SU-DHL-6 (cell line): ENCODE data around the gene ITPR2.

Experiments used
- H2AFZ ChIP-seq: fragments of 200-600 bp; sonication (generic); 2 replicates; pipeline ENCODE4 v1.6.1; 2014; ENCODE audit warnings: low read depth, mild to moderate bottlenecking, moderate library complexity, mixed read lengths, antibody characterized with exemption, low read length; ENCODE audit not compliant: severe bottlenecking
- H3F3A ChIP-seq: fragments of 200-600 bp; shearing (Covaris generic); 2 replicates; pipeline ENCODE4 v1.6.0; 2016; ENCODE audit warnings: antibody characterized with exemption, mild to moderate bottlenecking; ENCODE audit not compliant: insufficient read depth
- H3K27ac ChIP-seq: fragments of 200-600 bp; sonication (generic); 2 replicates; pipeline ENCODE4 v1.5.1; 2016; ENCODE audit warnings: low read depth, mild to moderate bottlenecking, low read length, moderate library complexity, mixed read lengths
- H3K27me3 ChIP-seq: fragments of 200-600 bp; sonication (generic), shearing (Covaris generic); 2 replicates; pipeline ENCODE4 v1.6.0; 2014; ENCODE audit warnings: mild to moderate bottlenecking, low read length
- H3K36me3 ChIP-seq: fragments of 200-600 bp; sonication (generic); 2 replicates; pipeline ENCODE4 v1.6.1; 2014; ENCODE audit warnings: mild to moderate bottlenecking, low read length, mixed read lengths
- H3K4me2 ChIP-seq: fragments of 300-600, 200-600 bp; shearing (Covaris generic), sonication (generic); 2 replicates; pipeline ENCODE4 v1.6.0; 2014; ENCODE audit warnings: low read length, low read depth, mild to moderate bottlenecking; ENCODE audit not compliant: poor library complexity, severe bottlenecking
- H3K4me3 ChIP-seq: fragments of 200-600 bp; sonication (generic); 2 replicates; pipeline ENCODE4 v1.5.1; 2014; ENCODE audit warnings: antibody characterized with exemption, low read length, mild to moderate bottlenecking, mixed read lengths; ENCODE audit not compliant: insufficient read depth, poor library complexity, severe bottlenecking
- H3K79me2 ChIP-seq: fragments of 200-600 bp; sonication (generic); 2 replicates; pipeline ENCODE4 v1.6.1; 2014; ENCODE audit warnings: mild to moderate bottlenecking, low read length, moderate library complexity; ENCODE audit not compliant: insufficient read depth
- H3K9ac ChIP-seq: fragments of 200-600 bp; sonication (generic); 2 replicates; pipeline ENCODE4 v1.7.0; 2014; ENCODE audit warnings: mild to moderate bottlenecking, low read length
- H3K9me2 ChIP-seq: fragments of 200-600 bp; sonication (generic); replicated peaks from 2 replicates; pipeline ENCODE4 v1.6.1; 2014; ENCODE audit warnings: low read length; ENCODE audit not compliant: insufficient read depth
- H3K9me3 ChIP-seq: fragments of 200-600 bp; sonication (generic); 2 replicates; pipeline ENCODE4 v1.6.1; 2014; ENCODE audit warnings: low read length, mixed read lengths; ENCODE audit not compliant: insufficient read depth
- H4K20me1 ChIP-seq: fragments of 200-600 bp; sonication (generic); 2 replicates; pipeline ENCODE4 v1.6.1; 2014; ENCODE audit warnings: low read depth, mild to moderate bottlenecking, antibody characterized with exemption, low read length, moderate library complexity, mixed read lengths
- EZH2phosphoT487 ChIP-seq: fragments of 200-600 bp; sonication (generic), shearing (Covaris generic); conservative IDR thresholded peaks from 2 replicates; pipeline ENCODE4 v1.6.1; 2018; ENCODE audit warnings: mild to moderate bottlenecking, antibody characterized with exemption, low read length, moderate library complexity, mixed read lengths
- TF ChIP-seq, protein P1 (sequence below): fragments of 200-600 bp; sonication (generic); IDR thresholded peaks from one replicate; pipeline ENCODE4 v1.5.1; 2017; ENCODE audit warnings: antibody characterized with exemption, mild to moderate bottlenecking, low read length, moderate library complexity; ENCODE audit not compliant: insufficient read depth, poor library complexity, severe bottlenecking

The ITPR2 gene

DNA sequence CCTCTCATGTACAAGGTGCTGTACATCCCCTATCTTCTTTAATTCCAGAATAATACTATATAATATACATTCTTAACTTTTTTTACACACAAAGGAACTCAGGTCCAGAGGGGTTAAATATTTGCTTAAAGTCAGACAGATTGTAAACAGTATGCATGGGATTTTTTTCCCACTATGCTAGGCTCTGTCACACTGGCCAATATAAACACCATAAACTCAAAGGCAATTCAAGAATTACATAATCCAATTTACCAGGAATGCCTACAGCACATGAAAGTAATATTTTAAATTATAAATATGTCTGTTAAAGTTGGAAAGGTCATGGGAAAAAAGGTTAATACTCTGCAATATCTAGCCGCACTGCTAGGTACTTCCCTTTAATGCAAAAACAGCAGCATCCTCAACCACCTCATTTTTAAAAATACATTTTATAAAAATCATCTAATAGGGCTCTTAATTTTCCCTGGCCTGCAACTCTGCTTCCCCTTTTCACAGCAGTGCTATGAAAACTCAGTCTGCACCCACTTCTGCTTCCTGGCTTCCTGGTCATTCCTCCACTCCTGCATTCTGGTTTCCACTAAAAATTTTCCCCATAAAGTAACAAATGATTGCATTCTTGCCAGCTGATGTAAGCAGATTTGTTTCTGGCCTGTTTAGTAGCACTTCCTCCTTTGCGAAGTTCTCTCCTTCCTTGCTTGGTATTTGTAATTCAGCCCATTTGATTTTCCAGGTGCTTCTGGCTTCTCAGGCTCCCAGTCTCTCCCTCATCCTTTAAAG is 128.1 kb downstream of the ITPR2 start:
- H3F3A ChIP-seq, result no peaks in the 10 kb centered on the region
- H4K20me1 ChIP-seq, result no peaks in the 10 kb centered on the region
- no peaks in the 10 kb centered on the region for H3K9me3 ChIP-seq
- H3K27me3 ChIP-seq, result no peaks in the 10 kb centered on the region
- peak overlapping the region; percentile 6; the same call in 1 of the 2 replicates for H3K27ac ChIP-seq
- no peak overlapping the region for H2AFZ ChIP-seq
- H3K79me2 ChIP-seq, result no peaks in the 10 kb centered on the region
- TF ChIP-seq, protein P1, sequence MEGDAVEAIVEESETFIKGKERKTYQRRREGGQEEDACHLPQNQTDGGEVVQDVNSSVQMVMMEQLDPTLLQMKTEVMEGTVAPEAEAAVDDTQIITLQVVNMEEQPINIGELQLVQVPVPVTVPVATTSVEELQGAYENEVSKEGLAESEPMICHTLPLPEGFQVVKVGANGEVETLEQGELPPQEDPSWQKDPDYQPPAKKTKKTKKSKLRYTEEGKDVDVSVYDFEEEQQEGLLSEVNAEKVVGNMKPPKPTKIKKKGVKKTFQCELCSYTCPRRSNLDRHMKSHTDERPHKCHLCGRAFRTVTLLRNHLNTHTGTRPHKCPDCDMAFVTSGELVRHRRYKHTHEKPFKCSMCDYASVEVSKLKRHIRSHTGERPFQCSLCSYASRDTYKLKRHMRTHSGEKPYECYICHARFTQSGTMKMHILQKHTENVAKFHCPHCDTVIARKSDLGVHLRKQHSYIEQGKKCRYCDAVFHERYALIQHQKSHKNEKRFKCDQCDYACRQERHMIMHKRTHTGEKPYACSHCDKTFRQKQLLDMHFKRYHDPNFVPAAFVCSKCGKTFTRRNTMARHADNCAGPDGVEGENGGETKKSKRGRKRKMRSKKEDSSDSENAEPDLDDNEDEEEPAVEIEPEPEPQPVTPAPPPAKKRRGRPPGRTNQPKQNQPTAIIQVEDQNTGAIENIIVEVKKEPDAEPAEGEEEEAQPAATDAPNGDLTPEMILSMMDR, result no peak
- TF ChIP-seq EZH2phosphoT487, result no peak
- no peaks in the 10 kb centered on the region for H3K36me3 ChIP-seq
- no peaks in the 10 kb centered on the region for H3K9me2 ChIP-seq
- no peak overlapping the region for H3K9ac ChIP-seq
- no peak overlapping the region for H3K4me3 ChIP-seq
- H3K4me2 ChIP-seq, result peak overlapping the region; percentile 21

DNA sequence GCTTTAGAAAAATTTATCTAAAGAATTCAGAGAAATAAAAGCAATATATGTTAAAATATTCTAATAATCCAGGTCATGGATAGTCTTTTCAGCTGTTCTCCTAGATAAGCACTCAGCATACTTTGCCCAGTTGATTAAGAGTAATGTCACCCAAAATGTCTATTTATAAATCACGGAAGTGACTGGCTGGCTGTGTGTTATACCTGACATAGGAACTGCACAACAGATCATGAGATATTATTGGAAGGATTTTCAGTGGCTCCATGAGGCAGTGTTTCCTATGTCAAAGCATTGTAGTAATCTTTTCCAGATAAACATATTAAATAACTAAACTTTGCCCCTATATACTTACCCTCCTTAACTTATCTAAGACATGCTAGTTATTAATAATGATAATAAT is 128.8 kb downstream of the ITPR2 start:
- no peak for TF ChIP-seq EZH2phosphoT487
- TF ChIP-seq, protein P1, result no peak
- Histone ChIP-seq H3K36me3 (no peaks in the 10 kb centered on the region), H3K9me3 (no peaks in the 10 kb centered on the region), H3K79me2 (no peaks in the 10 kb centered on the region), H3K4me2 (no peak overlapping the region), H3K27me3 (no peaks in the 10 kb centered on the region), H2AFZ (no peak overlapping the region), H3F3A (no peaks in the 10 kb centered on the region), H3K27ac (no peak overlapping the region), H3K9ac (no peak overlapping the region), H4K20me1 (no peaks in the 10 kb centered on the region), H3K4me3 (no peak overlapping the region), H3K9me2 (no peaks in the 10 kb centered on the region)

DNA sequence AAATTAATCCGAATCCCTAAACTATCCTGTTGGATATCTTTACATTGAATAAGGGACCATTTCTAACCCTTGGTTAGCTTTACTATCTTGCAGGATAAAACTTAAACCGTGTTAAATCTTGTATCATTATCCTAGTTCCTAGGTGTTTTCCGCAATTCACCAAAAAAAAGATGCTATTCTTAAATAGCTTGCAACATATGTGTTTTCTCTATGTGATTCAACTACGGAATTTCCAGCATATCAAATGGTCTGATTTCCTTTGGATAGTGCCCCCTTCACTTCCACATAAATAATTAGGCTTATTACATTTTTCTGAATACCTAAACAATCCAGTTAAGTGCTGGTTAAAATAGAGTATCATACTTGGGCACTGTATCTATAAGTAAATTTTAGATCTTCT is 130.3 kb downstream of the ITPR2 start:
- H3K27me3 ChIP-seq, result no peaks in the 10 kb centered on the region
- no peaks in the 10 kb centered on the region for H3K79me2 ChIP-seq
- H3K9me2 ChIP-seq, result no peaks in the 10 kb centered on the region
- H3K27ac ChIP-seq, result no peak overlapping the region
- TF ChIP-seq EZH2phosphoT487, result no peak
- TF ChIP-seq, protein P1, result no peak
- no peak overlapping the region for H3K4me3 ChIP-seq
- H3K9me3 ChIP-seq, result no peaks in the 10 kb centered on the region
- H3K36me3 ChIP-seq, result no peaks in the 10 kb centered on the region
- H3K9ac ChIP-seq, result no peak overlapping the region
- H3K4me2 ChIP-seq, result no peak overlapping the region
- no peaks in the 10 kb centered on the region for H3F3A ChIP-seq
- no peaks in the 10 kb centered on the region for H4K20me1 ChIP-seq
- no peak overlapping the region for H2AFZ ChIP-seq
